LoVo (cell line): ENCODE measurements around the gene PLEKHA3.
"Not testable (repeated sequence)": the region's sequence is repeated elsewhere in the genome, so short reads cannot be mapped to it uniquely, and the experiment has no call there.

ENCODE experiments used
- DNase-seq: peaks from one replicate; pipeline ENCODE4 v3.0.0-alpha.2; 2016; ENCODE audit warnings: low spot score

PLEKHA3 gene

DNA sequence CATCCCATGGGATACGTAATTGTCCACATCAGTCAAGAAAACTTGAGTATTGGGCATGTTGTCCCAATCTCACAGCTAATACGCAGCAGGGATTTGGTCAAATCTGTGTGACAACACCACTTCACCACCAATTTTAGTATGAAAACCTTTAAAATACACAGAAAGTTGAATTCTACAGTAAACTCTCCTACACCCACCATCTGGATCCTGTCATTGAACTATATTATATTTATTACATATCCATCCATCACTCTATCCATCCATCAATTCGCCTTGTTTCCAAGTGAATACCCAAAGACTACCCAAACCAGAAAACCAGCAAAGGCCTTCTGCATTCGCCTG, 1.0 kb upstream of the PLEKHA3 start:
- no peak for DNase-seq

DNA sequence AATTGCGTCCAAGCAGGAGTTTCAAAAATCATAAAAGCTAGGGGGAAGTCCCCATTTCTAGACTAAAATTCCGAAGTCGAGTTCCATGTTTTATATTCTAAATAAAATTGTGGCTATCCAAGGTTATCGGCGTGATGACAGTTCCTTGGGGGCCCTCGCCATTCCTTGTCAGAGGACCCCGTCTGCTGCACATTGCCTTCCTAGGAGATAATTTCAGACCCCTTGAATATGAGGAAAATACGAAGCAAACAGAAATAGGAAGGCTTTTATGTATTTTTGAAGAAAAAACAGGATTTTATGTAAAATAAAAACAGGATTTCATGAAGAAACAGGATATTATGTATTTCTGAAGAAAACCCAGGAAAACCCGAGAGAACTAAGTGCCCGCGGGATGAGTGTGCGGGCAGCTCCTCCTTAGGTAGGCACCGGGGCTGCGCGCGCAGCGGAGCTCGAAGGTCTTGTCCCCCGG, 465 bp upstream of the PLEKHA3 start:
- DNase-seq, result no peak

DNA sequence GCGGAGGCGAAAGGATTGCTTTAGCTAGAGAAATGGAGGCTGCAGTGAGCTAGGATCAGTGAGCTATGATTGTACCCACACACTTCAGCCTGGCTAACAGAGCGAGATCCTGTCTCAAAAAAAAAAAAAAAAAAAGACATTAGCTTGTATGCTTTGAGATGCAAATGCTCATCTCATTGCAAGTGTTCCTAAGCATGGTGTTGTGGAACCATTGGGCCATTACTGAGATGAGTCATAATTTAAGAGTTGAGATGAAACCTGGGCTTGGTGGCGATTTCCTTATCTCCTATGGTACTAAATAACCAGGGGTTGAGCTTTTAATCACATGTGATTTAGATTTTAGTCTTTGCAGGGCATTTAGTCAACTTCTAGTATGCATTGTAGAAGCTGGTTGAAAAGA, 2.2 kb downstream of the PLEKHA3 start:
- no peak for DNase-seq

DNA sequence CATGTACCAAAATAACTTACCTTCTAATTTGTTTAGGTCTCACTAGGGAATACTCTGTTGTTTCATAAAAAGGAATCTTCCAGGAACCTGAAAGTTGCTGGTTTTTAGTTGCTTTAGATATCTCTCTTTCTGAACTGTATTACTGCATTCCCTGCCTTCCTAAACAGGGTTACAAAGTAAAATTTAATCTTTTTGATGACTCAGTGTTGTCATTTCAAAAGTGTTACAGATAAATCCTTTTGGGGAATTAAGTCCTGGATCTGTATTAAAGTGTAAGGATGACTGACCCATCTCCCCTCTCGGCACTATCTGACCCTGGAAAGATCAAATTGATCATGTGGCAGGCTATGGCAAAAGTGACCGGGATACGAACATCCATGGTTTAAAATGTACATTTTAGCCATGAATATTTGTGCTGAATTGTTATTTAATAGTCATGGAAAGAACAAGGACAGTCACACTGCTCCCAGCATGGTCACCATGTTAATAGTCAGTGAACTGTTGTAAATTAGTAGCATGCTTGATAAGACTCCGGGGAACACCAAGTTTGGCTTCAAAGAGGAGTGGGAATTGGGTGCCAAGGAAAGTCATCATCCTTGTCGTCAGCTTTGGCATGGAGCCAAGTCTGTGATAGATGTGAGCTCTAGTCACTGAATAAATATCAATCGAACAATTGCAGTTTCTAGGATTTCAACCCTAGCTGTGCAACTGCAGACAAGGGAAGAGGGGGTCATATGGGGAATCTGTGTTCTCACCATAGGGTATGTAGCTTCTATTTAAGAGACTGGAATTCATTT, 4.2 kb downstream of the PLEKHA3 start:
- no peak for DNase-seq

DNA sequence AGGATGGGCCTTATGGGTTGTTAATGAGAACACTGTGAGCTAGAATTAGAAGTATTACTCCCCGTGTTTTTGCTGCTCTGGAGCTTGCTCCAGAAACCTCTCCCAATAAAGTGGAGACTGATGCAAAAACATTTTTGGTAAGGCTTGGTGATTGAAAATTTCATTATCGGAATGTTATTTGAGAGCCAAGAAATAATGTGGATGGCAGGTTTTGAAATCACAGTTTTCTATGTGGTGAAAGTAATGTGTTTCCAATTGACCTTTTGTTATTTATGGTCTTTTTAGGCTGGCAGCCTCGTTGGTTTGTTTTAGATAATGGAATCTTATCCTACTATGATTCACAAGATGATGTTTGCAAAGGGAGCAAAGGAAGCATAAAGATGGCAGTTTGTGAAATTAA, 5.1 kb downstream of the PLEKHA3 start:
- DNase-seq, result no peak

DNA sequence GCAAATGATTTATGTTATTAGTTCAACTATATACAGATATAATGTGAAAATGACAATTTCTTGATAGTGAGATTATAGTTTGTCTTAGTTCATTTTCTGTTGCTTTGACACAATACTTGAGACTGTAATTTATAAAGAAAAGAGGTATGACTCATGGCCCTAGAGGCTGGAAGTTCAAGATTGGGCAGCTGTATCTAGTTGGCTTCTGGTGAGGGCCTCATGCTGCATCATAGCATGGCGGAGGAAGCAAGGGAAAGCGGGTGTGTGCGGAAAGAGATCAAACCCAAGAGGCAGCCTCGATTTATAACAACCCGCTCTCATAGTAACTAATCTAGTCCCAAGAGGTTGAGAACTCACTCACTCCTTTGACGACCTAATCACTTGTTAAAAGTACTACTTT, 11.4 kb downstream of the PLEKHA3 start:
- DNase-seq, result no peak

DNA sequence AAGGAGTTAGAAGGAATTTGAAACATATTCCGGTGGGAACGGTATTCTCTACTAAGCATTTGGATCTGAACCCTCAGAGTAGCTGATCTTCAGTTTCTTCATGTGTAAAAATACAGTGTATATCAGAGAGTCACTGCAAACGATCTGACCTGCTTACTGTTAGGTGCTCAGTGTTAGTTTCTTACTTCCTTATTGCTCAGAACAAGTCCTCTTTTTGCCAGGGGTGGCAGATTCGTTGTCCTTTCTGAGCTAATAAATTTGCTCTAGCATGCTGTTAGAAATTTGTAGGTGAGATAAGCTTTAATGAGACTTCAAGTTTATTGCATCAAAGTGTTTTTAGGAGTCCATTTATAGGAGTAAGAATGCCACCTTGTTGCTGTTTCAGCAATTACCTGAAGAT, 15.8 kb downstream of the PLEKHA3 start:
- DNase-seq, result no peak

DNA sequence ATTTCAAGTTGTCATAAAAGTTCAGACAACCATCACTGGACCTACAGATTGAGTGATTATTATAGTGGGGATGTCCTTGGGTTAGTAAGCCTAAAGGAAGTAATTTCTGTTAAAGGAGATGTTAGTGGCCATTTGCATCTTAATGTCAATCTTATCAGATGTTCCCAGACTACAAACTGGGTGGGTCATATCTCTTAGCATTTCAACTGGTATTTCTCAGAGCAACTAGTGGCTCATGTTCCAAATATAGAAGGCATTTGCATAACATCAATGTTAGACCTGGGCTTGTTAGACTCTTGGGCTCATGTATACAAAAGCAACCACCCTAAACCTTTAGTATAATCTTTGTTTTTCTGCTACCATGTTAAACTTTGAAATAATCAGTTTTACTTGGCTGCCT, 17.9 kb downstream of the PLEKHA3 start:
- DNase-seq, result no peak

DNA sequence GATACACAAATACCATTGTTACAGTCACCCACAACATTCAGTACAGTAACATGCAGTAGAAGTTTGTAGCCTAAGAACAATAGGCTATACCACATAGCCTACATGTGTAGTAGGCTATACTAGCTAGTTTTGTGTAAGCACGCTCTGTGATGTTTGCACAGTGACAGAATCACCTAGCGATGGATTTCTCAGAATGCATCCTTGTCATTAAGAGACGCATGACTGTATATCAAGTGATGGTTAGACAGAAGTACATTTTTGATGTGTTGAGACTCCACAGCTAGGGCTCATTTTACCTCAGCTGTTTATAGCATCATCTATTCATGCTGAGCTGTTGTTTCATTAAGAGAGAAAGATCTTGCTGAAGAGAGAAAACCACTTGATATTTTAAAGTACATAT, 19.4 kb downstream of the PLEKHA3 start:
- DNase-seq, result no peak

DNA sequence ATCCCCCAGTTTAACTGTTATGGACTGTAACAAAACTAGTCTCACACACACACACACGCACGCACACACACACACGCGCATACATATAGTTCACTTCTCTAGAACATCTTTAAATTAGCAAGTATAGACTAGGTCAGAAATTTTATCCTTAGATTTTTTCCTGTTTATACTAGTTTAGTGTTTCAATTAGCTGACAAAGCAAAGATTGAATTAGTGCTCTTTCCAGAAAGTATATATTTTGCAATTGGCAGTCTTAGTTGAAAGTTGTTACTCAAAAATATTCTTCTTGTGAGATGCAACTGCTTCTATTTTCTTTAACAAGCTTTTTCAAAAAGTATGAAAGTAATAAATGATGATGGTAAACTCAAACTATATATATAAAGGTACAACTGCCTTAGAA, 22.5 kb downstream of the PLEKHA3 start:
- no peak for DNase-seq

DNA sequence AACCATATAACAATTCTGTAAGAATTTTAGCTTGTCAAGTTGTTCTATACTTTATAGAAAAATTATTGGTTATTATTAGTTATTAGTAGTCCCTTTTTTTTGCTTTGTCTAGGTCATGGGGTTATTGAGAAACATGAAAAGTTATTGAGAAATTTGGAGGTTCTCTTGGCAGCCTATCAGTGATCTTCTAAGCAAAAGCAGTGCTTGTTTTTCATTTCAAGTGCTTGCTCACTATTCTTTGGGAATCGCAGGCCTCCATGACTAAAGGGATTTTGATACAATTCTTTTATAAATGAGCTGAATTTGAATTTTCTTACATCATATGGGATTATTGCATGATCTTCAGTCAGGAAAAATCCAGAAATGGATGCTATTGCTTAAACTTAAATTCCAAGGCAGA, 25.8 kb downstream of the PLEKHA3 start:
- no peak for DNase-seq

DNA sequence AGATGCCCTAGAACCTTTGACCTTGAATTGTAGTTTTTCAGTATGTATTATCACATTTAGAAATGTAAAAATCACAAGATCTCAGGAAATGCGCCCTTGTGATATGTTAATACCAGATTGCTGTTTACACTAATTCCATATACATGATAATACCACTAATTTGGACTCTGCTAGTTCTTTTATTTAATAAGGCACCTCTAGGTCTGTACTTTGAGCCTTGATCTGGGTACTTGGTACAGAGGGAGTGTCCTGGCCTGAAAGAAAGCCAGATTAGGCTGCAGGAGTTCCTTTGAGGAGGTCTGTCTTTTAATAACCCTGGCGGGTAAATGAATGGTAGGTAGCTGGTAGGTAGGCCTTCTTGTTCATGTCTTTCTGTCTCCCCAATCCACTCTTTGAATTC, 26.3 kb downstream of the PLEKHA3 start:
- DNase-seq, result no peak

DNA sequence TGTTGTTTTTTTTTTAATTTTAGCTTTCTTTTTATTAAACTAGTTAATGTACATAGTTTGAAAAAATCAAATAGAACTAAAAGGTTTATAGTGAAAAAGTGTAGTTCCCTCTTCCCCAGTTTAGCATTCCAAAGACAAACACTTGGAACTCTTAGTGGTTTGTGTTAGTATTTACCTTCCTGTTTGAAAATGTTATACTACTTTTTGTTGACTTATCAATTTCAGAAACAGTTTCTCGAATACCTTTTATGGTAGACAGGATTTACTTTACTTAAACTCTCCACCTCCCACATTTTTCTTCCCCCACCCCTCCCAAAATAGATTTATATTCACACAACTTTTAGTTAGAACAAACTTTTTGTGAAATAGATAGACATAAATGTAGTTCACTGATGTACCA, 26.7 kb downstream of the PLEKHA3 start:
- no peak for DNase-seq

DNA sequence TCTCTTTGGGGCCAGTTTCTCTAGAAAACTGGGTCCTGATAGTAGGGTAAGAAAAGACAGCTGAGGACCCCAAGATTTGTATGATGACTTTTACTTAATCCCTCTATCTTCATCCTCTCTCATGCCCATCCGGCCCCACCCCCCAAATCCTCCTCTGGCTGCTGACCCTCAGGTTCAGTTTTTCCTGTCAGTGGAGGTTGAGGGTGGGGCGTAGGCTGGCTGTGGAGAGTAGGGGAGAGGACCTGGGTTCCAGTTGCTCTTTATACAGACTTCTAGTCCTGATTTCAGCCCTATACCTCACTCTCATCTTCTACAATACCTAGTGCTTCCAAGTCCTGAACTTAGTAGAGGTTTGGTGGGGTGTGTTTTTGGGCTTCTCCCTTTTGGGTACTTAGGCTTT, 28.4 kb downstream of the PLEKHA3 start:
- no peak for DNase-seq

DNA sequence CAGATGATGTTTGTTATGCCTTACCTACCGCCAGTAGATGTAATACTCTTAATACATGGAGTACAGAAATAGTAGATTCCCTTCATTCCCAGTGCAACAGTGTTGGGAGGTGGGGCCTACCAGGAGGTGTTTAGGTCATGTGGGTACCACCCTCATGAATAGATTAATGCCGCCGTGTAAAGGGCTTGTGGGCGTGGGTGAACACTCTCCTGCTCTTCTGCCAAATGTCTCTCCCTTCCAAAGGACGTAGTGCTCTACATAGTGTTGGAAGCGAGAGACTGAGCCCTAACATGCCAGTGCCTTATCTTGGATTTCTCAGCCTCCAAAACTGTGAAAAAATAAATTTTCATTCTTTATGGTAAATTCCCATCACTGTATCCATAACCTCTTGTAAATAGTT, 30.1 kb downstream of the PLEKHA3 start:
- DNase-seq, result no peak

DNA sequence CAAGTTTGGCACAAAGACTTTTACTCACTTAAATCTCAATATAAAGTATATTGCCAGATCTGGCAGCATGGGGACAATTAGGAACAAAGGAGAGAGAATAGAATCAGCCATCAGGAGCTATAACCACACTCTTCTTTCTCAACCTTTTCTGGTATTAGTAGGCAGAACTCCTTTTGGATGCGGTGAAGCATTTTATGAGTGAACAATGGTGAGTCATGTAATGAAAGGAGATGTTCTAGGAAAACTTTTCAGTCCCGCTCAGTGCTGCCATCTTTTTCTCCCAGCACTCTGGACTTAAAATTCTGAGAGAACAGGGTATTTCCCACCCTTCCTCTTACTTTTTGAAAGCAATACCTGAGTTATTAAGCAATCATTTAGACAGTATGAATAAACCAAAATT, 32.2 kb downstream of the PLEKHA3 start:
- DNase-seq, result no peak

DNA sequence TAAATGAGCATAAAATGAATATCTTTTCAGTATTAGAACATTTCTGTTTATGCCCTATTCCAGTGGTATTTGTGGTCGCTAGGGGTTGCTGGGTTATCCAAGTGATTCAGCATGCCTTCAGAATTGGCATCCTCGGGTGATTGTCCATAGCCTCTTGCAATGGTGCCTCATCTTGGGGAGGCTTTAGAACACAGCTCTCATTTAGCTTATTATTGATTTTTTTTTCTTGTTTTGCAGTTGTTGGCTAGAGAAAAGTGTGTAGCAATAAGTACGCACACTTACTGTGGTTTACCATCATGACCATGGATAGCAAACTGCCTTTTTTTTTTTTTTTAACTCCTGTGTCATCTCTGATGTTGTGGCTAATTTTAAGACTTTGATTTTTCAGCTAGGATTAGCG, 33.6 kb downstream of the PLEKHA3 start:
- DNase-seq, result no peak

DNA sequence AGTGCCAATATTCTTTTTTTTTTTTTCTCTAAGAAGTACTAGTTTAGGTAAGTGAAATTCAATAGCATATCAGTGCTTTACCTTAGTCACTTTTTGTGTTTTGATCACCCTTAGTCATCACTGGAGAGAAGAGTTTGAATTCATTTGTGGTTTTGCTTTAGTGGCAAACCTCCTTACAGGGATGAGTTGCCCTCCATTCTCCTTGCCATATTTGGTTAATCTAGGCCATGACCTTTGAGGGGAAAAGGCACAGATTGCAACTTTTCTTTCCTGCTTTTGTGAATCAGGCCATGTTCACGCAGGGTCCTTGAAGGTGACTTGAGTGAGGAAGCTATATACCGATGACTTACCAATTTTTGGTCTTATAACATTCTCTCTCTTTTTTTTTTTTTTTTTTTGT, 34.4 kb downstream of the PLEKHA3 start:
- DNase-seq, result no peak

DNA sequence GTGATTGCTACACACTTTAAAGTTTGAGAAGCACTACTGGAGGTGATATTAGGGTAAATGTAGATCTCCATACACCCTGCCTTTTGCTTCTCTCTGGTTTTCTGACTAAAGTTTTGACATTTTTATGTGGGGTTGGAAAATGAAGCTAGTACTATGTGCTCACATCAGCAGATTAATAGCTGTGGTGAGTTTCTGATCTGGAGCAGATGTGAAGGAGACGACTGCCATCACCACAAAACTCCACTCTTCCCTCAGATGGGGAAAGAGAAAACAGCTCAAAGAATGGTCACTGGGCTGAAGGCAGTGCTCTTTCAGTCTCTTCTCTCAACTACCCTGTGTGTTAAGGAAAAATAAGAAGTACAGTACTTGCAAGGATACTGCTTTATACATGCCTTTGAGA, 37.2 kb downstream of the PLEKHA3 start:
- no peak for DNase-seq

DNA sequence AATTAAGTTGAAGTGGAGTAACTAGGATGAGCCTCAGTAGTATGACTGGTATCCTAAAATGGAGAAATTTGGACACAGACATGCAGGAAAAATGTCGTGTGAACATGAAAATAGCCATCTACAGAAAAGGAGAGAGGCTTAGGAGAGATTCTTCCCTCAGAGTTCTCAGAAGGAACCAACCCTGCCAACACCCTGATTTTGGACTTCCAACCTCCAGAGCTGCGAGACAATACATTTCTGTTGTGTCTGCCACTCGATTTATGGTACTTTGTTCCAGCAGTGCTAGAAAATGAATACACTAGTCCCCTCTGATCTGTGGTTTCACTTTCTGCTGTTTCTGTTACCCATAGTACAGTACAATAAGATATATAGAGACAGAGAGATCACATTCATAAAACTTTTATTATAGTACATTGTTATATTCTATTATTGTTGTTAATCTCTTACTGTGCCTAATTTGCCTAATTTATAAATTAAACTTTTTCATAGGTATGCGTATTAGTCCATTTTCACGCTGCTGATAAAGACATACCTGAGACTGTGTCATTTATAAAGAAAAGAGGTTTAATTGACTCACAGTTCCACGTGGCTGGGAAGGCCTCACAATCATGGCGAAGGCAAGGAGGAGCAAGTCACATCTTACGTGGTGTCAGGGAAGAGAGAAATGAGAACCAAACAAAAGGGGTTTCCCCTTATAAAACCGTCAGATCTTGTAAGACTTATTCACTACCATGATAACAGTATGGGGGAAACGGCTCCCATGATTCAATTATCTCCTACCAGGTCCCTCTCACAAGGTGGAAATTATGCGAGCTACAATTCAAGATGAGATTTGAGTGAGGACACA, 41.3 kb downstream of the PLEKHA3 start:
- DNase-seq, result no peak

DNA sequence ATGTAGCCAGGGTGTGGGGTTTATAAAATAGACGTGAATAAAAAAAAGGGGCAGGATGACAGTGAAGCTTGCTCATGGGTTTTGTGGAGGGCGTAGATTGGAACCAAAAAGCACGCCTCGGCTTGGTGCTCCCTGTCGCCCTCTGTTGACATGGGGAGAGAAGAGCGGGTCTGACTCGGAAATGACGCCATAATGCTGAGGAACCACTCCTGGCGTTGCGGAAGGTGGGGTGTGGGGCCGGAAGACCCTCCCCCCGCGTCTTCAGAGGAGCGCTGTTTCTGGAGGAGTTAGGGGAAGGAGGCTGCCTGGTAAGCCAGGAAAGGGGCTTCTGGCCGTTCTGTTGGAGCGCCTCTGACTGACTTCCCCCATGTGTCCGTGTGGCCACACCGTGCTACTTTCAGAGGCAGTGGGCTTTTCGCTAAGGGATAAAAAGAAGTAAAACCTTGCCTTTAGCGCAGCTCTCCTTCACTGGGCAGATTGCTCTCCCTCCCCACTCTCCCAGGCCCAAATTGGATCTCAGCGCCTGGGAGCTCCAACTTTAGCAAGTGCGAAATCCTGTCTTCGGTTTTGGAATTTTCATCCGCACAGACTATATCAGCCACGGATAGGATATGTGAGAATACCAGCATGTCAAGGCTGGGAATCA, 42.8 kb downstream of the PLEKHA3 start:
- peak; percentile 89 for DNase-seq

DNA sequence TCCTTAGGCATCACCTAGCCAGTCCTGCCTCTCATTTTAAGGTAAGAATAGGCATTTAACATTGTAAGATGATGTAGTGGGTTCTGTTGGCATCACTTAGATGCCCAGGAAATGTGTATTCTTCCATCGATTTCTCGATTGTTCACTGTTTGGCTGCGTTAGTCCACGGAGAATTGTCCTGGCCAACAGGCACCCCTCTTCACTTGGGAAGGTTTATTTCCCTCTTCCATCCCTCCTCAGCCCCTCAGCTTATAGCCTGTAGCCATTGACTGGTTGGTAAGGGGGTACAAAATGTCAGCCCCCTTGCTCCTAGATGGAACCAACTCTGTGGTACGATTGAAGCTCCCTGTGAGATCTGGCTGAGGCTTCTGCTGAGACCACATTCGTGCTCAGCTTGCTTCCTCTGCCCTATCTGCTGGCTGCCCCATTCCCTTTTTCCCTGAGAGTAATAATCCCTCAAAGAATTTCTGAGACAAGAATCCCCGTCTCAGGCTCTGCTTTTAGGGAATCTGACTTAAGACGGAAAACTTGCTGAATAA, 43.4 kb downstream of the PLEKHA3 start:
- DNase-seq, result no peak

DNA sequence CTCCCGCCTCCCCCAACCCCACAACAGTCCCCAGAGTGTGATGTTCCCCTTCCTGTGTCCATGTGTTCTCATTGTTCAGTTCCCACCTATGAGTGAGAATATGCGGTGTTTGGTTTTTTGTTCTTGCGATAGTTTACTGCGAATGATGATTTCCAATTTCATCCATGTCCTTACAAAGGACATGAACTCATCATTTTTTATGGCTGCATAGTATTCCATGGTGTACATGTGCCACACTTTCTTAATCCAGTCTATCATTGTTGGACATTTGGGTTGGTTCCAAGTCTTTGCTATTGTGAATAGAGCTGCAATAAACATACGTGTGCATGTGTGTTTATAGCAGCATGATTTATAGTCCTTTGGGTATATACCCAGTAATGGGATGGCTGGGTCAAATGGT, 44.8 kb downstream of the PLEKHA3 start:
- not testable (repeated sequence) for DNase-seq
